OCI-LY7 (cell line): ENCODE results near the gene UQCRHL.

Source experiments
- EZH2phosphoT487 ChIP-seq: fragments of 200-600 bp; sonication (generic); IDR thresholded peaks from 2 replicates; pipeline ENCODE4 v1.6.1; 2018; ENCODE audit warnings: low read depth, borderline replicate concordance, mild to moderate bottlenecking, mixed run types, antibody characterized with exemption, low read length, moderate library complexity, mixed read lengths
- TF ChIP-seq, protein P1 (sequence below): fragments of 200-600 bp; sonication (generic); conservative IDR thresholded peaks from 2 replicates; pipeline ENCODE4 v1.5.1; 2014; ENCODE audit warnings: mild to moderate bottlenecking, antibody characterized with exemption, low read length, moderate library complexity, mixed read lengths

DNA sequence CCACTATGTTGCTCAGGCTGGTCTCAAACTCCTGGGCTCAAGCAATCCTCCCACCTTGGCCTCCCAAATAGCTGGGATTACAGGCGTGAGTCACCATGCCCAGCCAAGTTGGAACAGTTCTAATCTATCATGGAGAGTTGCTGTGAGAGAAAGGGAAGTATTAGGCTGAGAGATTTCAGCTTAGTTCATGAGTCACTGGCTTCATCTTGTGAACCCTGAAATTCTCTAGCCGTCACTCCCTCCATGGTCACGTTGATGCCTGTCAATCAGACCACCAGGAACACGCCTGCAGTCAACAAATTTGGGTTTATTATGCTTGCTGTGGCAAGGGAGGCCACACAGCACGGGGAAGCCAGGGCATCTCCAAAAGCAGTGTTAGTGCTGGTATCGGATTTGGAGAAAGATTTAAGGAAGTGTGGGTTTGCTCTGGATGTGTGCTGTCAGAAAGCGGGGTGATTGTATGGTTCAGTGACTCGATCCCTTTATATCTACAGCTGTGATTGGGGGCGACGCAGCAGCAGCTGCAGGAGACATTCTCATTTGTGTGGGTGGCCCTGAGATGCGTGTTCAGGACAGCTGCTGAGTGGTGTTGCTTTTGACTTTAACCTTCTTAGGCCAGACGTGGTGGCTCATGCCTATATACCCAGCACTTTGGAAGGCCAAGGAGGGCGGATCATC is 18.7 kb downstream of the UQCRHL start:
- no peak for TF ChIP-seq EZH2phosphoT487
- TF ChIP-seq, protein P1, sequence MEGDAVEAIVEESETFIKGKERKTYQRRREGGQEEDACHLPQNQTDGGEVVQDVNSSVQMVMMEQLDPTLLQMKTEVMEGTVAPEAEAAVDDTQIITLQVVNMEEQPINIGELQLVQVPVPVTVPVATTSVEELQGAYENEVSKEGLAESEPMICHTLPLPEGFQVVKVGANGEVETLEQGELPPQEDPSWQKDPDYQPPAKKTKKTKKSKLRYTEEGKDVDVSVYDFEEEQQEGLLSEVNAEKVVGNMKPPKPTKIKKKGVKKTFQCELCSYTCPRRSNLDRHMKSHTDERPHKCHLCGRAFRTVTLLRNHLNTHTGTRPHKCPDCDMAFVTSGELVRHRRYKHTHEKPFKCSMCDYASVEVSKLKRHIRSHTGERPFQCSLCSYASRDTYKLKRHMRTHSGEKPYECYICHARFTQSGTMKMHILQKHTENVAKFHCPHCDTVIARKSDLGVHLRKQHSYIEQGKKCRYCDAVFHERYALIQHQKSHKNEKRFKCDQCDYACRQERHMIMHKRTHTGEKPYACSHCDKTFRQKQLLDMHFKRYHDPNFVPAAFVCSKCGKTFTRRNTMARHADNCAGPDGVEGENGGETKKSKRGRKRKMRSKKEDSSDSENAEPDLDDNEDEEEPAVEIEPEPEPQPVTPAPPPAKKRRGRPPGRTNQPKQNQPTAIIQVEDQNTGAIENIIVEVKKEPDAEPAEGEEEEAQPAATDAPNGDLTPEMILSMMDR, result no peak
